ENCODE results near the gene GRK5.

DNA sequence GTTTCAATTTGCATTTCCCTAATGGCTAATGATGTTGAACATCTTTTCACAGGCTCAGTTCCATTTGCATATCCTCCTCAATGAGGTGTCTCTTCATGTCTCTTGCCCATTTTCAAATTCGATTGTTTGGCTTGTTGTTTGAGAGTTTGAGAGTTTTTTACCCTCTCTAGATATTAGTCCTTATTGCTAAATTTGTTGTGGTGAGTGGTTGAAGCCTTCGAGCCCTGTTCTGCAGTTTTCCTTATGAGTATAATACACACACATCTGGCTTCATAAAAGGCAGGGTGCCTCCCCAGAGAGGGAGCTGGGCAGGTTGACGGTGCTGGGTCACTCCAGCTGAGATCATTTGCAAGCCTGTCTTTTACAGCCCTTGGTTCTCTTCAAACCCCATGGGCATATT is 270.1 kb downstream of the GRK5 start:
- no peak for TF ChIP-seq POLR2A (IDR thresholded peaks at IDR 0.05)
- TF ChIP-seq, protein P1, sequence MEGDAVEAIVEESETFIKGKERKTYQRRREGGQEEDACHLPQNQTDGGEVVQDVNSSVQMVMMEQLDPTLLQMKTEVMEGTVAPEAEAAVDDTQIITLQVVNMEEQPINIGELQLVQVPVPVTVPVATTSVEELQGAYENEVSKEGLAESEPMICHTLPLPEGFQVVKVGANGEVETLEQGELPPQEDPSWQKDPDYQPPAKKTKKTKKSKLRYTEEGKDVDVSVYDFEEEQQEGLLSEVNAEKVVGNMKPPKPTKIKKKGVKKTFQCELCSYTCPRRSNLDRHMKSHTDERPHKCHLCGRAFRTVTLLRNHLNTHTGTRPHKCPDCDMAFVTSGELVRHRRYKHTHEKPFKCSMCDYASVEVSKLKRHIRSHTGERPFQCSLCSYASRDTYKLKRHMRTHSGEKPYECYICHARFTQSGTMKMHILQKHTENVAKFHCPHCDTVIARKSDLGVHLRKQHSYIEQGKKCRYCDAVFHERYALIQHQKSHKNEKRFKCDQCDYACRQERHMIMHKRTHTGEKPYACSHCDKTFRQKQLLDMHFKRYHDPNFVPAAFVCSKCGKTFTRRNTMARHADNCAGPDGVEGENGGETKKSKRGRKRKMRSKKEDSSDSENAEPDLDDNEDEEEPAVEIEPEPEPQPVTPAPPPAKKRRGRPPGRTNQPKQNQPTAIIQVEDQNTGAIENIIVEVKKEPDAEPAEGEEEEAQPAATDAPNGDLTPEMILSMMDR (IDR thresholded peaks at IDR 0.05): no peak

Measured in prostate gland (tissue), 2 donors.